WERI-Rb-1 (cell line): Measurements from ENCODE around the gene HOXB6.
A peak's percentile ranks its signal among the peaks of the same experiment; 100 is the strongest.

ENCODE experiments used
- DNase-seq: peaks from one replicate; pipeline ENCODE4 v3.0.0-alpha.2; 2020
- H3K27ac ChIP-seq: fragments of 250-450 bp; sonication (Bioruptor Pico); 2 replicates; pipeline ENCODE4 v1.5.1; 2020; ENCODE audit warnings: mild to moderate bottlenecking, moderate library complexity
- H3K27me3 ChIP-seq: fragments of 250-450 bp; sonication (Bioruptor Pico); 2 replicates; pipeline ENCODE4 v1.5.1; 2021; ENCODE audit warnings: mild to moderate bottlenecking, low read depth, moderate library complexity; ENCODE audit not compliant: insufficient read depth, severe bottlenecking
- H3K36me3 ChIP-seq: fragments of 250-450 bp; sonication (Bioruptor Pico); 2 replicates; pipeline ENCODE4 v1.5.1; 2020; ENCODE audit warnings: mild to moderate bottlenecking, moderate library complexity
- H3K4me3 ChIP-seq: 2 replicates; pipeline ENCODE4 v1.5.1; 2011; ENCODE audit warnings: low read depth, mild to moderate bottlenecking, control low read depth, low read length
- H3K9me3 ChIP-seq: fragments of 250-450 bp; sonication (Bioruptor Pico); 2 replicates; pipeline ENCODE4 v1.5.1; 2021; ENCODE audit warnings: mild to moderate bottlenecking, moderate library complexity; ENCODE audit not compliant: severe bottlenecking
- CTCF ChIP-seq: IDR thresholded peaks from 2 replicates; pipeline ENCODE4 v1.5.1; 2011; ENCODE audit warnings: low read depth, mild to moderate bottlenecking, control low read depth, inconsistent platforms, low read length

Gene HOXB6

GRCh38 chr17:48565925-48566710 is 38.7 kb downstream of the HOXB6 start:
- DNase-seq, result no peak
- H3K4me3 ChIP-seq, result no peak overlapping the region
- TF ChIP-seq CTCF, result no peak
- H3K9me3 ChIP-seq, result peaks cover 2% of the 10 kb centered on the region
- H3K36me3 ChIP-seq, result no peaks in the 10 kb centered on the region
- H3K27ac ChIP-seq, result no peak overlapping the region
- peaks cover 97% of the 10 kb centered on the region for H3K27me3 ChIP-seq

- H3K36me3 ChIP-seq, result no peaks in the 10 kb centered on the region
- no peak overlapping the region for H3K4me3 ChIP-seq
- peaks cover 2% of the 10 kb centered on the region for H3K9me3 ChIP-seq
- DNase-seq, result no peak
- H3K27ac ChIP-seq, result no peak overlapping the region
- no peak for TF ChIP-seq CTCF
- H3K27me3 ChIP-seq, result peaks cover 97% of the 10 kb centered on the region
Measured at GRCh38 chr17:48565022-48565554, 39.7 kb downstream of the HOXB6 start.

- no peak overlapping the region for H3K27ac ChIP-seq
- no peak for TF ChIP-seq CTCF
- H3K4me3 ChIP-seq, result peak overlapping the region; percentile 25
- no peak for DNase-seq
- H3K36me3 ChIP-seq, result no peaks in the 10 kb centered on the region
- peaks cover 2% of the 10 kb centered on the region for H3K9me3 ChIP-seq
- H3K27me3 ChIP-seq, result peaks cover 97% of the 10 kb centered on the region
Measured at GRCh38 chr17:48564188-48565021, 40.4 kb downstream of the HOXB6 start.

GRCh38 chr17:48563867-48564187 is 41.0 kb downstream of the HOXB6 start:
- Histone ChIP-seq H3K27ac (no peak overlapping the region), H3K4me3 (no peak overlapping the region), H3K36me3 (no peaks in the 10 kb centered on the region), H3K9me3 (peaks cover 2% of the 10 kb centered on the region), H3K27me3 (peaks cover 97% of the 10 kb centered on the region)
- TF ChIP-seq CTCF, result no peak
- DNase-seq, result no peak

GRCh38 chr17:48563385-48563838 is 41.4 kb downstream of the HOXB6 start:
- H3K4me3 ChIP-seq, result no peak overlapping the region
- H3K36me3 ChIP-seq, result no peaks in the 10 kb centered on the region
- no peak overlapping the region for H3K27ac ChIP-seq
- DNase-seq, result no peak
- H3K9me3 ChIP-seq, result peaks cover 2% of the 10 kb centered on the region
- H3K27me3 ChIP-seq, result peaks cover 97% of the 10 kb centered on the region
- TF ChIP-seq CTCF, result no peak
